Thoracic aorta (tissue), 2 donors: Measurements from ENCODE around the gene TMEM176A. TPM values are rescaled to one million over a fixed set of nuclear protein-coding genes. Genes with fewer than 3 reads are reported as not detected.

ENCODE experiments used
- ATAC-seq: fragments of 150-250 bp; one replicate; pipeline ENCODE4 v1.8.0; 2017; ENCODE audit warnings: low read depth; ENCODE audit not compliant: insufficient number of reproducible peaks, low FRiP score
- DNase-seq: peaks from one replicate; pipeline ENCODE4 v3.0.0-alpha.2; 2020; ENCODE audit warnings: low spot score
- H3K27ac ChIP-seq, 2 donors: fragments of 200-600 bp; sonication (generic); 1 replicate in 1 of 2; 2 replicates in 1 of 2; pipeline ENCODE4 v1.5.1; 2016; ENCODE audit warnings: mild to moderate bottlenecking in 2 of 2, moderate library complexity in 2 of 2
- H3K27me3 ChIP-seq: fragments of 200-600 bp; sonication (generic); replicated peaks from 2 replicates; pipeline ENCODE4 v1.6.0; 2016; ENCODE audit warnings: mild to moderate bottlenecking; ENCODE audit not compliant: insufficient read depth
- H3K36me3 ChIP-seq: fragments of 200-600 bp; sonication (generic); one replicate; pipeline ENCODE4 v1.5.1; 2016
- H3K4me1 ChIP-seq, 2 donors: fragments of 200-600 bp; sonication (generic); 1 replicate in 1 of 2; 2 replicates in 1 of 2; pipeline versions ENCODE4 v1.5.1 to v1.6.0; 2016; ENCODE audit warnings: low read depth in 2 of 2, mild to moderate bottlenecking in 1 of 2; ENCODE audit not compliant: control insufficient read depth in 1 of 2
- H3K4me3 ChIP-seq: fragments of 200-600 bp; sonication (generic); 2 replicates; pipeline ENCODE4 v1.5.1; 2016; ENCODE audit warnings: mild to moderate bottlenecking
- H3K9me3 ChIP-seq: fragments of 200-600 bp; sonication (generic); 2 replicates; pipeline ENCODE4 v1.5.1; 2016
- total RNA-seq, 2 donors: library from RNA; depleted of rRNA; stranded (reverse); fragments of >200 nt; gene quantifications; one replicate each; pipeline versions ENCODE4 v1.1.0 to v1.2.3, GENCODE V29; 2016
- TF ChIP-seq, protein P1 (sequence below): fragments of 200-600 bp; sonication (generic); IDR thresholded peaks from one replicate; pipeline ENCODE4 v1.5.1; 2019; ENCODE audit warnings: antibody characterized with exemption

The TMEM176A gene
- total RNA-seq, 2 donors from 2014 or later, result 9.1 to 23.4 TPM

DNA sequence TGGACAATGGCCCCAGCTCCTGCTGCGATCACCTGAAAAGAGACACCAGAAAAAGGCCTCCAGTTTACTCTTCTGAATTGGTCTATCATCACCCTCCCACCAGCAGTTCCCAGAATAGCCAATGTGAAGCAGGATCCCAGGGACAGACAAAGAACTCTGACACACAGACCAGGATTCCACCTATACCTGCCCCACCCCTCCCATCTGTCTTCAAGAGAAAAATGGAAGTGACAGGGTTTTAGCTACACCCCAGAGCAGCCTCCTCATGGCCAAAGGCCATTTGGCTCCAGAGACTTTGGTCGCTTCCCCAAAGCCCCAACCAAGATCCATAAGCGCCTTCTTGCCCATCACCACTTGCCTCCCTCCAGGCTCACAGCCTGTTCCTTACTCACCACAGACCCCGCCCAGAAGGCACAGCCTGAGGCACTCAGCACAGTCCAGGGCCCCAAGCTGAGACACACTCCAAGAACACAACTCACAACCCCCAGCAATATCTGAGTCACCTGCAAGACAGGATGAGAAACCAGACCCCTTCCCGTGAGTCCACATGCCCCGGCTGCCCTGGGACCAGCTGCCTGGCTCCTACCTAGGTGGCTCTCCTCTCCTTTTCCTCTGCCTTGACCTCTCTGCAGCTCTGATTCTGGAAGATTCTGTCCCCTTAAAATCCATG, 6.9 kb upstream of the TMEM176A start:
- TF ChIP-seq, protein P1, sequence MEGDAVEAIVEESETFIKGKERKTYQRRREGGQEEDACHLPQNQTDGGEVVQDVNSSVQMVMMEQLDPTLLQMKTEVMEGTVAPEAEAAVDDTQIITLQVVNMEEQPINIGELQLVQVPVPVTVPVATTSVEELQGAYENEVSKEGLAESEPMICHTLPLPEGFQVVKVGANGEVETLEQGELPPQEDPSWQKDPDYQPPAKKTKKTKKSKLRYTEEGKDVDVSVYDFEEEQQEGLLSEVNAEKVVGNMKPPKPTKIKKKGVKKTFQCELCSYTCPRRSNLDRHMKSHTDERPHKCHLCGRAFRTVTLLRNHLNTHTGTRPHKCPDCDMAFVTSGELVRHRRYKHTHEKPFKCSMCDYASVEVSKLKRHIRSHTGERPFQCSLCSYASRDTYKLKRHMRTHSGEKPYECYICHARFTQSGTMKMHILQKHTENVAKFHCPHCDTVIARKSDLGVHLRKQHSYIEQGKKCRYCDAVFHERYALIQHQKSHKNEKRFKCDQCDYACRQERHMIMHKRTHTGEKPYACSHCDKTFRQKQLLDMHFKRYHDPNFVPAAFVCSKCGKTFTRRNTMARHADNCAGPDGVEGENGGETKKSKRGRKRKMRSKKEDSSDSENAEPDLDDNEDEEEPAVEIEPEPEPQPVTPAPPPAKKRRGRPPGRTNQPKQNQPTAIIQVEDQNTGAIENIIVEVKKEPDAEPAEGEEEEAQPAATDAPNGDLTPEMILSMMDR, result no peak
- no peak for ATAC-seq
- Histone ChIP-seq H3K4me1 (no peaks in the 10 kb centered on the region), H3K36me3 (no peaks in the 10 kb centered on the region), H3K27ac (no peak overlapping the region), H3K27me3 (no peaks in the 10 kb centered on the region), H3K4me3 (no peak overlapping the region), H3K9me3 (no peaks in the 10 kb centered on the region)
- no peak for DNase-seq

DNA sequence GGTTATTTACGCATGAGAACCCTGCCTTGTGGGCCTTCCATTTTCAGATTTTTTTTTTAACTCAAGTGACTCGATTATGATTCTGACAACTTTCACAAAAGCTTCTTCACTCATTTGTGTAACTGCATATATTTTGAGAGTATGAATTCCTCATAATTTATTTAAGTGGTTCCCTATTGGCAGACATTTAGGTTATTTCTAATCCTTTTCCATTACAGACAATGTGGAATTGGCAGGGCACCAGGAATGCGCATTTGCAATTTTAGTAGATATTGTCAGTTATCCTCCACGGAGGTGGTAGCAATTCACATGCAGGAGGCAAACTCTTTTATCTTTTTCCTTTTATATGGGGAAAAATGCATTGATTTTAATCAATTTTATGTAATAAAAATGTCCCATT, 2.9 kb upstream of the TMEM176A start:
- no peak for DNase-seq
- H3K27me3 ChIP-seq, result no peaks in the 10 kb centered on the region
- H3K27ac ChIP-seq, result no peak overlapping the region
- no peak for ATAC-seq
- no peaks in the 10 kb centered on the region for H3K4me1 ChIP-seq
- TF ChIP-seq, protein P1, result no peak
- no peaks in the 10 kb centered on the region for H3K36me3 ChIP-seq
- H3K9me3 ChIP-seq, result no peaks in the 10 kb centered on the region
- no peak overlapping the region for H3K4me3 ChIP-seq

GRCh38 chr7:150799156-150799555, 1.4 kb upstream of the TMEM176A start:
- H3K27me3 ChIP-seq, result no peaks in the 10 kb centered on the region
- DNase-seq (no peak), ATAC-seq (no peak)
- TF ChIP-seq, protein P1, result no peak
- H3K9me3 ChIP-seq, result no peaks in the 10 kb centered on the region
- no peaks in the 10 kb centered on the region for H3K36me3 ChIP-seq
- peak overlapping the region; percentile 65 for H3K4me3 ChIP-seq
- no peak overlapping the region for H3K27ac ChIP-seq
- H3K4me1 ChIP-seq, result no peaks in the 10 kb centered on the region

GRCh38 chr7:150799741-150800580, 608 bp upstream of the TMEM176A start, which contains the start of gene TMEM176B:
Gene TMEM176B, minus strand, starts transcription at chr7:150800364. Its CDS starts 3,795 bp downstream, at chr7:150796569.
- H3K4me1 ChIP-seq, result no peaks in the 10 kb centered on the region
- ATAC-seq (no peak), DNase-seq (no peak)
- TF ChIP-seq, protein P1, result no peak
- no peaks in the 10 kb centered on the region for H3K9me3 ChIP-seq
- no peaks in the 10 kb centered on the region for H3K27me3 ChIP-seq
- no peak within 1 kb of the TSS for H3K27ac ChIP-seq
- peak within 1 kb of the TSS; percentile 65 for H3K4me3 ChIP-seq
- H3K36me3 ChIP-seq, result no peaks in the 10 kb centered on the region

GRCh38 chr7:150801242-150801945, 825 bp downstream of the TMEM176A start:
- H3K36me3 ChIP-seq, result no peaks in the 10 kb centered on the region
- TF ChIP-seq, protein P1, result no peak
- no peaks in the 10 kb centered on the region for H3K4me1 ChIP-seq
- H3K4me3 ChIP-seq, result peak overlapping the region; percentile 65
- ATAC-seq (no peak), DNase-seq (no peak)
- no peak overlapping the region for H3K27ac ChIP-seq
- H3K9me3 ChIP-seq, result peaks cover 8% of the 10 kb centered on the region
- no peaks in the 10 kb centered on the region for H3K27me3 ChIP-seq
